Measurements from ENCODE around the gene PRMT7. TPM values are rescaled to one million over a fixed set of nuclear protein-coding genes. Genes with fewer than 3 reads are reported as not detected.

Gene PRMT7
- total RNA-seq, 1 experiment from 2014 or later: 92.0 TPM

- in situ Hi-C loops (cut with HindIII; ENCODE audit: low pct_unique_long_range_greater_than_20kb, low sequenced_read_pairs): no loop called here
Observed at GRCh38 chr16:68377667-68378393, 67.0 kb downstream of the PRMT7 start.

DNA sequence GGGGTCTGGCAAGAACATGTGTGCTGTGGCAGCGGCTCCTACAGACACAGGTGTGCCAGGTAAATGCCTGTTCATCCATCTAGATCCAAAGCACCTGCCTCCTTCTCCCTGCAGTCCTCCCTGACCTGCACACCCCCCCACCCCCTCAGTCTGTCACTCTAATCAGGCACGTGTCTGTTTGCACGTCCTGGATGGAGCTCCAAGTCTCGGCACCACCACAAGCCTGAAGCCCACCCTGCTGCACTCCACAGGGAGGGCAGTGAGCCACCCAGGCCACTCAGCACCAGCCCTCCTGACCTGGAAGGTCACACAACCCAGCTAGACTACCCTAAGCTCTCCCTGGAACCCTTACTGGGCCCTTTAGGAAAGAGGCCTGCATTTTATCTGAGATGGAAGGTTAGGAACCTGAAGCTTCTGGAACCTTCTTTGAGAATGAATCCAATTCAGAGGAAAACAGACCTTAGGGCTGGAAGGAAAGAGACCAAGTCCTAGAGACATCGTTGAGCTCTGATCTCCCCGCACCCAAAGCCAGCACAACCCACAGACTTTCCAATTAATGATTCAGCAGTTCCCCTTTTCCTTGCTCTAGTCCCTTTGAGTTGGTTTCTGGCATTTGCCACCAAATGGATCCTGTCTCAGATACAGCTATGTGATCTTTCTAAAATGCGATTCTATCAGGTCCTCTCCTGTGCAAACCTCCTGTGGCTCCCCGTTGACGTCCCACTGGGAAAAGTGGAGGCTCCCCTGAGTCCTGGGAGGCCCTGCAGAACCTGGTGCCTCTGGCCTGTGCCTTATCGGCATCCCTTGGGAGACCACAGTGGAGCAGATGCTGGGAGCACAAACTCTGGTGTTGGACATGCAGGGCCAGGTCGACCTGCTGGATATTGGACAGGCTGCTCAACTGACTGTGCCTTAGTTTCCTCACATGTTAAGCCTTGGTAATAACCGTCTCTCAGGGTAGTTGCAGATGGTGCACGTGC lies 67.9 kb downstream of the PRMT7 start:
- no peak for DNase-seq (ENCODE audit: low read depth)
- in situ Hi-C loops (cut with HindIII; ENCODE audit: low pct_unique_long_range_greater_than_20kb, low sequenced_read_pairs): no loop called here

More at GRCh38 chr16:68377667-68378393, 67.0 kb downstream of the PRMT7 start:
- DNase-seq (ENCODE audit: low read depth): no peak

- in situ Hi-C loops (cut with HindIII; ENCODE audit: low pct_unique_long_range_greater_than_20kb, low sequenced_read_pairs): no loop called here
- no peak for DNase-seq (ENCODE audit: low read depth)
Observed at GRCh38 chr16:68379472-68380347, 68.9 kb downstream of the PRMT7 start.

- no peak for DNase-seq (ENCODE audit: low read depth)
- in situ Hi-C loops (cut with HindIII; ENCODE audit: low pct_unique_long_range_greater_than_20kb, low sequenced_read_pairs): no loop called here
Observed at GRCh38 chr16:68380348-68380670, 69.5 kb downstream of the PRMT7 start.

DNA sequence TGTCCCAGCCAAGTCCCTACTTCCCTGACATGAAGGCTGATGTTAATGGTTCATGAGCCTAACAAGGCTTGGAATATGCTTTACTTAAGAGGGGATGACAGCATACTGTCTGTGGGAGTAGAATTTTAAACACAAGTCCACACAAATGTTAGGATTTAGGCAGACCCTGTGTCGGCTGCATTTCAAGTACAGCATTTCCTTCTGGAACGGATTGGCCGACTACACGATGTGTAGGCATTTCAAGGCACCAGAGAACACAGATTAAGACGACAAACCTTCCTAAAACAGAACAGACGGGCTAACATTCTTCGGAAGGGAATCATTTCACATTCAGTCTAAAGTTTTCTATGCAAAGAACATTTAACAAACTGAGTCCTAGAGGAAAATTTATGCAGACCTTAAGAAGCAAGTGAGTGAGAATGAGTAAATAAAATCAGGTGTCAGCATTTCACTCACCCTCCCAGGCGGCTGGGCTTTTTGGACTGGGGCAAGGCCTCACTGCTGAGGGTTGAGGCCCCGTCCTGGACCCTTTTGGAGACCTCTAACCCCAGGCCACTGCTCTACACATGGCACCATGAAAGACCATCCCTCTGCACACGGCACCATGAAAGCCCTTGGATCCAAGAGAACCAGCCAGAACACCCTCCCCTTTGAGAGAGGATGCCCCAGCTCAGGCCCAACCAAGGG lies 70.0 kb downstream of the PRMT7 start:
- in situ Hi-C loops (cut with HindIII; ENCODE audit: low pct_unique_long_range_greater_than_20kb, low sequenced_read_pairs): no loop called here
- DNase-seq (ENCODE audit: low read depth): no peak

- in situ Hi-C loops (cut with HindIII; ENCODE audit: low pct_unique_long_range_greater_than_20kb, low sequenced_read_pairs): no loop called here
- DNase-seq (ENCODE audit: low read depth): no peak
Observed at GRCh38 chr16:68381363-68381724, 70.5 kb downstream of the PRMT7 start.

DNA sequence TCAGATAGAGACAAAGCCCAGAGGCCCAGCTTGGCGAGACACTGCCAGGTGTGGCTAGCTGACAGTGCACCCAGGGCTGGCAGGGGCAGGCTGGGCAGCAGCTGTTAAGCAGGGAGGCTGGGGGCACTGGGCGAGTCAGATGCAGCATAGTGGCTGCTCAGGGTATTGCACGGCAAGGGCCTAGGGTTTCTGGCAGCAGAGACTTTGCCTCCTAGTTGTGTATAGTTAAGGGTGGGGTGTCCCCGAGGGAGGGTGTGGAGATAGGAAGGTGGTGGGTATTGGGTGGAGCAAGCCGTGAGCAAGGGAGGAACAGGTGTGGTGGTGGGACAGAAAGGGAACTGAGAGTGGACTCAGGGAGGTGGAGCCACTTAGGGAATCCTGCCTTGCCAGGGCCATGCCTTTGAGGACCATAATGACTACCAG lies 71.5 kb downstream of the PRMT7 start:
- in situ Hi-C loops (cut with HindIII; ENCODE audit: low pct_unique_long_range_greater_than_20kb, low sequenced_read_pairs): no loop called here
- DNase-seq (ENCODE audit: low read depth): no peak

DNA sequence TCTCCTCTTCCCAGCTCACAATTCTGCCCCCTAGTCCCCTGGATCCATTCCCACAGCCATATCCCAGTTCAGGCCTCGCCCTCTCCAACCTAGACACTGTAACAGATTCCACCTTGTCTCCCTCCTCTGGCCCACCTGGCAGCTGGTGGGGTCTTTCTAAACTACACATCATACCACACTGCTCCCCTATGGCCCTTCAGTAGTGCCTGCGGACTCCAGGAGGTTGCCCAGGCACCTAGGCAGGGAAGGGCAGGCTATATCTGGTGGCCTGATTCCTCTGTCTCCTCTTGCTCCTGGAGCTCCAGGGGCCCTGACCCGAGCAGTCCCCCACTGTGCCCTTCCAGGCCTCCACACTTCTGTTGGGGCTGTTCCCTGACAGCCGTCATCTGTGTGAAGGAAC lies 73.0 kb downstream of the PRMT7 start:
- in situ Hi-C loops (cut with HindIII; ENCODE audit: low pct_unique_long_range_greater_than_20kb, low sequenced_read_pairs): no loop called here
- DNase-seq (ENCODE audit: low read depth): no peak

GRCh38 chr16:68384288-68385161 lies 73.7 kb downstream of the PRMT7 start:
- DNase-seq (ENCODE audit: low read depth): no peak
- in situ Hi-C loops (cut with HindIII; ENCODE audit: low pct_unique_long_range_greater_than_20kb, low sequenced_read_pairs): no loop called here

DNA sequence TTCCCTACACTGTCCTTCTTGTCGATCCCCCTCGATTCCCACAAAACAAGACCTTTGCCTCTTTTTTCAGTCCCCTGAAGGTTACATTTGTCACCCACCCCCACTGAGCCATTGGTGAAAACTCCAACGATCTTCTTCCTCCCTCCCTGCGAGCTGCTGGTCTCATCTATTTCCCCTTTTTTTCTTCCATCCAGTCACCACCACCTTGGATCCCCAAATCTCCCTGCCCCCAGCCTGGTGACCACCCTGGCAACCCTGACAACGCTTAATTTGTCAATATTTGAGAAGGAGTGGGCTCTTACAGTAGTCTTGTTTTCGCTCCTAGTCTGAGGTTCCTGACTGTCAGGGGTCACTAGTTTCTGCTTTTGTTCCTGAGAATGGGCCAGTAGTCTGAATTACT lies 74.6 kb downstream of the PRMT7 start:
- in situ Hi-C loops (cut with HindIII; ENCODE audit: low pct_unique_long_range_greater_than_20kb, low sequenced_read_pairs): no loop called here
- DNase-seq (ENCODE audit: low read depth): no peak

GRCh38 chr16:68386628-68387027 lies 75.8 kb downstream of the PRMT7 start:
- in situ Hi-C loops (cut with HindIII; ENCODE audit: low pct_unique_long_range_greater_than_20kb, low sequenced_read_pairs): no loop called here
- no peak for DNase-seq (ENCODE audit: low read depth)

- in situ Hi-C loops (cut with HindIII; ENCODE audit: low pct_unique_long_range_greater_than_20kb, low sequenced_read_pairs): no loop called here
- no peak for DNase-seq (ENCODE audit: low read depth)
Observed at GRCh38 chr16:68387301-68387700, 76.5 kb downstream of the PRMT7 start.

GRCh38 chr16:68388124-68388523 lies 77.3 kb downstream of the PRMT7 start:
- in situ Hi-C loops (cut with HindIII; ENCODE audit: low pct_unique_long_range_greater_than_20kb, low sequenced_read_pairs): no loop called here

DNA sequence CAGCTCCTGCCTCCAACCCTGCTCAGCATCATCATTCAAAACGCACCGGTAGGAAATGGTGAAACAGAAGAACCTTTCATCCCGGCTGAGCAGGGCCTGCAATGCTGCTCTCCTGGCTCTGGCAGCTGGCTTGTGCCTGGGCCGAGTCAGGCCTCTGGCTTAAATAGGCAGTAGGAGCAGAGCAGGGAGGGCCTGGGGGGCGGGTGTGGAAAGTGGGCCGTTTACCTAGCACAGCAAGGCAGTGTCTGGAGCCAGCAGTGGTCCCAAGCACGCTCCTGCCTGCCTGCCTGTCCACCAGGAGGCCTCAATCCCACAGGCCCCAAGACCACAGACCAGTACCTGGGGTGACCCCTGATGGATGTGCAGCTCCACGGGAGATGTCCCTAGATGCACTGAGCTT lies 78.2 kb downstream of the PRMT7 start:
- no peak for DNase-seq (ENCODE audit: low read depth)
- in situ Hi-C loops (cut with HindIII; ENCODE audit: low pct_unique_long_range_greater_than_20kb, low sequenced_read_pairs): no loop called here

More at GRCh38 chr16:68388124-68388523, 77.3 kb downstream of the PRMT7 start:
- DNase-seq (ENCODE audit: low read depth): no peak

DNA sequence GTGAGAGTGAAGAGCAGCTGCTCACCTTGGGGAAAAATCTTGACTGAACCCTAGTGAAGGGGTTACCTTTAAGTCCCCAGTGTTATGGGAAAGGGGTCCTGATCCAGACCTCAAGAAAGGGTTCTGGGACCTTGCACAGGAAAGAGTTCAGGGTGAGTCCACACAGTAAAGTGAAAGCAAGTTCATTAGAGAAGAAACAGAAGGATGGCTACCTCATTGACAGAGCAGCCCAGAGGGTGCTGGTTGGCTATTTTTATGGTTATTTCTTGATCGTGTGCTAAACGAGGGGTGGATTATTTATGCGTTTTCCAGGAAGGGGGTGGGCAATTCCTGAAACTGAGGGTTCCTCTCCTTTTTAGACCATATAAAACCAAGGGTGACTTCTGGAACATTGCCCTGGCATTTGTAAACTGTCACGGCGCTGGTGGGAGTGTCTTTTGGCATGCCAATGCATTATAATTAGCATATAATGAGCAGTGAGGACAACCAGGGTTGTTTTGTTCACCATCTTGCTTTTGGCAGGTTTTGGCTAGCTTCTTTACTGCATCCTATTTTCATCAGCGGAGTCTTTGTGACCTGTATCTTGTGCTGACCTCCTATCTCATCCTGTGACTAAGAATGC lies 79.0 kb downstream of the PRMT7 start:
- DNase-seq (ENCODE audit: low read depth): no peak
- in situ Hi-C loops (cut with HindIII; ENCODE audit: low pct_unique_long_range_greater_than_20kb, low sequenced_read_pairs): no loop called here

- DNase-seq (ENCODE audit: low read depth): no peak
- in situ Hi-C loops (cut with HindIII; ENCODE audit: low pct_unique_long_range_greater_than_20kb, low sequenced_read_pairs): no loop called here
Observed at GRCh38 chr16:68393333-68393732, 82.5 kb downstream of the PRMT7 start.
